Suprapubic skin (tissue), 4 donors: ENCODE results near the gene LGI2. TPM values are rescaled to one million over a fixed set of nuclear protein-coding genes. Genes with fewer than 3 reads are reported as not detected.

Experiments used
- DNase-seq, 2 donors: peaks; one replicate each; pipeline ENCODE4 v3.0.0-alpha.2; 2019; ENCODE audit warnings: low spot score in 2 of 2
- H3K27ac ChIP-seq: fragments of 200-600 bp; sonication (generic); one replicate; pipeline ENCODE4 v1.5.1; 2019
- H3K27me3 ChIP-seq: fragments of 200-600 bp; sonication (generic); one replicate; pipeline ENCODE4 v1.5.1; 2019
- H3K36me3 ChIP-seq: fragments of 200-600 bp; sonication (generic); one replicate; pipeline ENCODE4 v1.5.1; 2019
- H3K4me1 ChIP-seq: fragments of 200-600 bp; sonication (generic); one replicate; pipeline ENCODE4 v1.5.1; 2019
- H3K4me3 ChIP-seq: fragments of 200-600 bp; sonication (generic); one replicate; pipeline ENCODE4 v1.5.1; 2019; ENCODE audit warnings: mild to moderate bottlenecking
- H3K9me3 ChIP-seq: fragments of 200-600 bp; sonication (generic); one replicate; pipeline ENCODE4 v1.5.1; 2019
- EP300 ChIP-seq: sonication (generic); formaldehyde crosslinking; IDR thresholded peaks from one replicate; pipeline ENCODE4 v1.6.1; 2017; ENCODE audit warnings: antibody characterized with exemption
- POLR2A ChIP-seq, 2 donors: fragments of 450-650 bp; IDR thresholded peaks; one replicate each; pipeline ENCODE4 v1.6.1; 2017; ENCODE audit warnings: antibody characterized with exemption in 2 of 2, mild to moderate bottlenecking in 2 of 2, moderate library complexity in 2 of 2
- POLR2AphosphoS5 ChIP-seq, 3 donors: sonication (generic); formaldehyde crosslinking; IDR thresholded peaks; one replicate each; pipeline ENCODE4 v1.6.1; 2017; ENCODE audit warnings: antibody characterized with exemption in 3 of 3
- WGBS: methylation state at CpG from one replicate; pipeline ENCODE4 v1.1.5; 2018; 5-methylcytosine and 5-hydroxymethylcytosine counted together
- total RNA-seq, 4 donors: library from RNA; depleted of rRNA; stranded (reverse); fragments of >200 nt; gene quantifications; one replicate each; pipeline ENCODE4 v1.1.0, GENCODE V29; 2016
- TF ChIP-seq, protein P1 (sequence below), 2 donors: fragments of 200-600 bp in 1 of 2; fragments of 450-650 bp in 1 of 2; sonication (generic) in 1 of 2; IDR thresholded peaks; one replicate each; pipeline ENCODE4 v1.5.1; 2016 to 2019; ENCODE audit warnings: antibody characterized with exemption in 2 of 2, mild to moderate bottlenecking in 1 of 2, moderate library complexity in 1 of 2

LGI2 gene
- total RNA-seq, 4 donors from 2014 or later: 0.26 to 0.72 (median 0.50) TPM

- DNase-seq: no peak
- WGBS: 83% methylated on average over 14 of the region's 14 CpGs
- TF ChIP-seq POLR2A (IDR thresholded peaks at IDR 0.05): no peak
- no peak for TF ChIP-seq POLR2AphosphoS5 (IDR thresholded peaks at IDR 0.05)
- no peak for TF ChIP-seq EP300
- TF ChIP-seq, protein P1, sequence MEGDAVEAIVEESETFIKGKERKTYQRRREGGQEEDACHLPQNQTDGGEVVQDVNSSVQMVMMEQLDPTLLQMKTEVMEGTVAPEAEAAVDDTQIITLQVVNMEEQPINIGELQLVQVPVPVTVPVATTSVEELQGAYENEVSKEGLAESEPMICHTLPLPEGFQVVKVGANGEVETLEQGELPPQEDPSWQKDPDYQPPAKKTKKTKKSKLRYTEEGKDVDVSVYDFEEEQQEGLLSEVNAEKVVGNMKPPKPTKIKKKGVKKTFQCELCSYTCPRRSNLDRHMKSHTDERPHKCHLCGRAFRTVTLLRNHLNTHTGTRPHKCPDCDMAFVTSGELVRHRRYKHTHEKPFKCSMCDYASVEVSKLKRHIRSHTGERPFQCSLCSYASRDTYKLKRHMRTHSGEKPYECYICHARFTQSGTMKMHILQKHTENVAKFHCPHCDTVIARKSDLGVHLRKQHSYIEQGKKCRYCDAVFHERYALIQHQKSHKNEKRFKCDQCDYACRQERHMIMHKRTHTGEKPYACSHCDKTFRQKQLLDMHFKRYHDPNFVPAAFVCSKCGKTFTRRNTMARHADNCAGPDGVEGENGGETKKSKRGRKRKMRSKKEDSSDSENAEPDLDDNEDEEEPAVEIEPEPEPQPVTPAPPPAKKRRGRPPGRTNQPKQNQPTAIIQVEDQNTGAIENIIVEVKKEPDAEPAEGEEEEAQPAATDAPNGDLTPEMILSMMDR (IDR thresholded peaks at IDR 0.05): no peak
Observed at GRCh38 chr4:25011135-25011866, 19.4 kb downstream of the LGI2 start.

DNA sequence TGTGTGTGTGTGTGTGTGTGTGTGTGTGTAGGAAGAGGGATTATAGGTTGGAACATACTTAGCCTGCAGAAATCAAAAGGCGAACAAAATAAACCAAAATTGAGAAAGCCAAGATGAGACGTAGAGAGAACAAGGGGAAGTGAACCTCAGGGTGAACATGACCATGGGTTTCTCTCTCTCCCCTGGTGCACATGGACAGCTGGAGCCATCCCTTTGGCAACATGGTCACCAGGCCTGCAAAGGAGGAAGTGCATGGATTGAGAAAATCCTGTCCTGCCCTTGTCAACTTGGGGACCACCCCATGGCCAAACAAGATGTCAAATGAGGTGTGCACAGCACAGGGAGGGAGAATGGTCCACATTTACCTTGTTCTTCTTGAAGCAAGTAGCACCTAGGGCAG, 23.1 kb downstream of the LGI2 start:
- WGBS: 88% methylated on average over 2 of the region's 2 CpGs

More at GRCh38 chr4:25011135-25011866, 19.4 kb downstream of the LGI2 start:
- H3K4me3 ChIP-seq: no peak overlapping the region
- no peak overlapping the region for H3K27ac ChIP-seq
- H3K4me1 ChIP-seq: peaks cover 5% of the 10 kb centered on the region
- no peaks in the 10 kb centered on the region for H3K27me3 ChIP-seq
- H3K36me3 ChIP-seq: no peaks in the 10 kb centered on the region
- H3K9me3 ChIP-seq: no peaks in the 10 kb centered on the region

DNA sequence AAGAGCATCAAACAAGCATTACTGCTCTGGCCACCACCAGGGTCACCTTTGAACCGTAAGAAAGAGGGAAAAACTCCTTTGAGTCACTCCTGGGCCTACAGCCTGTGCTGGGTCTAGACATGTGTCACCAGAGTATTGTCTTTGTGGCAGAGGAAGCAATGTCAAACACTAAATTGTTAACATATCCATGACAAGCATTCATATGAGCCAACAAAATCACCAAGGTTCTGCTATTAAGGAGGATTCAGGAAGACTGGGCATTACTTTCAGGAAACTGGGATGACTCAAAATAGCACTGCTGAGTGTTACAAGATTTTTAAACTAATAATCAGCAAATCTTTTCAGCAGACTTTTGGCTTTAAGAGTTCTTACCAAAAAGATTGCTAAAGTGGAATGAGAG, 28.1 kb downstream of the LGI2 start:
- DNase-seq: no peak
- 91% methylated on average over 1 of the region's 1 CpG for WGBS
- no peaks in the 10 kb centered on the region for H3K4me1 ChIP-seq
- H3K9me3 ChIP-seq: no peaks in the 10 kb centered on the region
- no peaks in the 10 kb centered on the region for H3K27me3 ChIP-seq
- TF ChIP-seq, protein P1 (IDR thresholded peaks at IDR 0.05): no peak
- no peak for TF ChIP-seq POLR2AphosphoS5 (IDR thresholded peaks at IDR 0.05)
- TF ChIP-seq POLR2A (IDR thresholded peaks at IDR 0.05): no peak
- TF ChIP-seq EP300: no peak
- no peaks in the 10 kb centered on the region for H3K36me3 ChIP-seq
- no peak overlapping the region for H3K27ac ChIP-seq
- no peak overlapping the region for H3K4me3 ChIP-seq

More for the DNA sequence above, 23.1 kb downstream of the LGI2 start:
- Histone ChIP-seq H3K27me3 (no peaks in the 10 kb centered on the region), H3K9me3 (no peaks in the 10 kb centered on the region), H3K27ac (no peak overlapping the region), H3K4me1 (no peaks in the 10 kb centered on the region), H3K36me3 (no peaks in the 10 kb centered on the region), H3K4me3 (no peak overlapping the region)
- TF ChIP-seq, protein P1 (IDR thresholded peaks at IDR 0.05): no peak
- TF ChIP-seq POLR2AphosphoS5 (IDR thresholded peaks at IDR 0.05) (no peak), POLR2A (IDR thresholded peaks at IDR 0.05) (no peak), EP300 (no peak)
- no peak for DNase-seq

GRCh38 chr4:25001509-25001908, 29.2 kb downstream of the LGI2 start:
- H3K27ac ChIP-seq: no peak overlapping the region
- 78% methylated on average over 3 of the region's 3 CpGs for WGBS
- TF ChIP-seq POLR2AphosphoS5 (IDR thresholded peaks at IDR 0.05): no peak
- TF ChIP-seq, protein P1 (IDR thresholded peaks at IDR 0.05): no peak
- no peak for TF ChIP-seq POLR2A (IDR thresholded peaks at IDR 0.05)
- no peak for TF ChIP-seq EP300
- no peaks in the 10 kb centered on the region for H3K4me1 ChIP-seq
- DNase-seq: no peak
- no peaks in the 10 kb centered on the region for H3K27me3 ChIP-seq
- no peaks in the 10 kb centered on the region for H3K9me3 ChIP-seq
- H3K36me3 ChIP-seq: no peaks in the 10 kb centered on the region
- H3K4me3 ChIP-seq: no peak overlapping the region

- no peaks in the 10 kb centered on the region for H3K36me3 ChIP-seq
- DNase-seq: no peak
- no peak overlapping the region for H3K4me3 ChIP-seq
- no peaks in the 10 kb centered on the region for H3K27me3 ChIP-seq
- TF ChIP-seq POLR2A (IDR thresholded peaks at IDR 0.05): no peak
- TF ChIP-seq POLR2AphosphoS5 (IDR thresholded peaks at IDR 0.05): no peak
- TF ChIP-seq, protein P1 (IDR thresholded peaks at IDR 0.05): no peak
- TF ChIP-seq EP300: no peak
- H3K9me3 ChIP-seq: no peaks in the 10 kb centered on the region
- 78% methylated on average over 5 of the region's 5 CpGs for WGBS
- H3K27ac ChIP-seq: no peak overlapping the region
- no peaks in the 10 kb centered on the region for H3K4me1 ChIP-seq
Observed at GRCh38 chr4:25000639-25001038, 30.1 kb downstream of the LGI2 start.
